Stomach (tissue), 9 donors: ENCODE results near the gene NOXO1. TPM values are rescaled to one million over a fixed set of nuclear protein-coding genes. Genes with fewer than 3 reads are reported as not detected.
"Not testable (repeated sequence)": the region's sequence is repeated elsewhere in the genome, so short reads cannot be mapped to it uniquely, and the experiment has no call there.

Source experiments
- DNase-seq, 2 donors: peaks; one replicate each; pipeline versions ENCODE4 v3.0.0 to v3.0.0-alpha.2; 2013 to 2019
- H3K27ac ChIP-seq, 5 donors: fragments of 200-600 bp in 4 of 5; sonication (generic) in 4 of 5; one replicate each; pipeline ENCODE4 v1.5.1; 2013 to 2019; ENCODE audit warnings: mild to moderate bottlenecking in 1 of 5, moderate library complexity in 1 of 5
- H3K27me3 ChIP-seq, 3 donors: fragments of 200-600 bp; sonication (generic); one replicate each; pipeline ENCODE4 v1.5.1; 2017 to 2019; ENCODE audit warnings: mixed run types in 1 of 3
- H3K36me3 ChIP-seq, 4 donors: fragments of 200-600 bp; sonication (generic); 1 replicate in 3 of 4; 2 replicates in 1 of 4; pipeline ENCODE4 v1.5.1; 2016 to 2019
- H3K4me1 ChIP-seq, 4 donors: fragments of 200-600 bp; sonication (generic); one replicate each; pipeline ENCODE4 v1.5.1; 2016 to 2019
- H3K4me3 ChIP-seq, 4 donors: fragments of 200-600 bp; sonication (generic) in 3 of 4; one replicate each; pipeline ENCODE4 v1.5.1; 2016 to 2019; ENCODE audit warnings: mild to moderate bottlenecking in 1 of 4
- H3K9me3 ChIP-seq, 4 donors: fragments of 200-600 bp; sonication (generic); one replicate each; pipeline ENCODE4 v1.5.1; 2016 to 2019
- EP300 ChIP-seq: sonication (generic); formaldehyde crosslinking; IDR thresholded peaks from one replicate; pipeline ENCODE4 v1.6.1; 2017; ENCODE audit warnings: antibody characterized with exemption
- POLR2A ChIP-seq, 4 donors: fragments of 450-650 bp; IDR thresholded peaks; one replicate each; pipeline ENCODE4 v1.6.1; 2016; ENCODE audit warnings: antibody characterized with exemption in 4 of 4, control low read depth in 2 of 4, mild to moderate bottlenecking in 1 of 4, moderate library complexity in 1 of 4
- POLR2AphosphoS5 ChIP-seq, 3 donors: sonication (generic); formaldehyde crosslinking; IDR thresholded peaks; one replicate each; pipeline ENCODE4 v1.6.1; 2016; ENCODE audit warnings: antibody characterized with exemption in 3 of 3
- WGBS, 5 donors: extraction: QIAGEN DNeasy Blood & Tissue Kit in 3 of 5; methylation state at CpG; one replicate each; pipeline versions ENCODE4 v1.1.5 to v1.1.7; 2013 to 2018; 5-methylcytosine and 5-hydroxymethylcytosine counted together
- intact Hi-C: fragments of 100-400 bp; cut with DNase I; formaldehyde crosslinking; loops from one replicate; pipeline ENCODE4 v1.15.1; 2023; ENCODE audit warnings: low total_unique reads
- polyA plus RNA-seq, 3 donors: library from polyadenylated mRNA; stranded (reverse); fragments of 200-250 nt; gene quantifications; one replicate each; pipeline ENCODE4 v1.2.3, GENCODE V29; 2013
- total RNA-seq, 5 donors: library from RNA; depleted of rRNA; stranded (reverse); fragments of >200 nt; gene quantifications; one replicate each; pipeline versions ENCODE4 v1.1.0 to v1.2.3, GENCODE V29; 2014 to 2016
- TF ChIP-seq, protein P1 (sequence below), 7 experiments: fragments of 450-650 bp in 4 of 7; fragments of 200-600 bp in 3 of 7; sonication (generic) in 3 of 7; IDR thresholded peaks; one replicate each; pipeline ENCODE4 v1.5.1; 2016 to 2019; ENCODE audit warnings: antibody characterized with exemption in 7 of 7, control low read depth in 2 of 7, mild to moderate bottlenecking in 1 of 7
- donor health status: healthy with polysubstance abuse.
- donor health status: Bipolar disorder and iron deficiency.
- donor health status: healthy.

Gene NOXO1
- total and polyA plus RNA-seq, 8 donors, result 1.2 to 58.2 (median 3.0) TPM; not detected in 4

DNA sequence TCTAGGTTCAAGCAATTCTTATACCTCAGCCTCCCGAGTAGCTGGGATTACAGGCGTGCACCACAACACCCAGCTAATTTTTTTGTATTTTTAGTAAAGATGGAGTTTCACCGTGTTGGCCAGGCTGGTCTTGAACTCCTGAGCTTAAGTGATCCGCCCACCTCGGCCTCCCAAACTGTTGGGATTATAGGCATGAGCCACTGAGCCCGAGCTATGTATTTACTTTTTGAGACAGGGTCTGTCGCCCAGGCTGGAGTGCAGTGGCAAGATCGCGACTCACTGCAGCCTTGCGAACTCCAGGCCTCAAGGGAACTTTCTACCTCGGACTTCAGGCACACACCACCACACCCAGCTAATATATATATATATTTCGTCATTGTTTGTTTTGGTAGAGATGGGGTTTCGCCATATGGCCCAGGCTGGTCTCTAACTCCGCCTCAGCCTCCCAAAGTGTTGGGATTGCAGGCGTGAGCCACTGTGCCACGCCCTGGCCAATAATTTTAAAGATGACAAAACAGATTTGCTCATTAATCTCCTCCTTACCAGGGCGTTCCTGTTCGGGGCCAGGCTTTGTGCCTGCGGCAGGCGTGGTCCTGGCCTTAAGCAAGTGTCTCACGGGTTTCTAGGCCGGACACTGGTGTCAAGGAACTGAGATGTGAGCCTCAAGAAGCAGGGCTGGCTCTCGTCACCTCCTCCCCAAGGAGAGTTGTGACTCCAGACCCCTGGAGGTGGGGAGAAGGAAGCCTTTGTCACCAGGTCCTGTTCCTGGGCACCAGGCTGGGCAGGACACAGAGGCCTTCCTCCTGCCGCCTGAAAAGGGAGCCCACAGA is 34.1 kb upstream of the NOXO1 start:
- Histone ChIP-seq H3K36me3 (no peaks in the 10 kb centered on the region), H3K27me3 (peaks cover 15 to 28% (median 16%) of the 10 kb centered on the region in 3 donors), H3K4me3 (no peak overlapping the region), H3K27ac (peak overlapping the region; percentile 66 to 88 (median 79)), H3K9me3 (no peaks in the 10 kb centered on the region), H3K4me1 (peaks cover 13 to 28% (median 17%) of the 10 kb centered on the region in 4 donors)
- TF ChIP-seq, protein P1, sequence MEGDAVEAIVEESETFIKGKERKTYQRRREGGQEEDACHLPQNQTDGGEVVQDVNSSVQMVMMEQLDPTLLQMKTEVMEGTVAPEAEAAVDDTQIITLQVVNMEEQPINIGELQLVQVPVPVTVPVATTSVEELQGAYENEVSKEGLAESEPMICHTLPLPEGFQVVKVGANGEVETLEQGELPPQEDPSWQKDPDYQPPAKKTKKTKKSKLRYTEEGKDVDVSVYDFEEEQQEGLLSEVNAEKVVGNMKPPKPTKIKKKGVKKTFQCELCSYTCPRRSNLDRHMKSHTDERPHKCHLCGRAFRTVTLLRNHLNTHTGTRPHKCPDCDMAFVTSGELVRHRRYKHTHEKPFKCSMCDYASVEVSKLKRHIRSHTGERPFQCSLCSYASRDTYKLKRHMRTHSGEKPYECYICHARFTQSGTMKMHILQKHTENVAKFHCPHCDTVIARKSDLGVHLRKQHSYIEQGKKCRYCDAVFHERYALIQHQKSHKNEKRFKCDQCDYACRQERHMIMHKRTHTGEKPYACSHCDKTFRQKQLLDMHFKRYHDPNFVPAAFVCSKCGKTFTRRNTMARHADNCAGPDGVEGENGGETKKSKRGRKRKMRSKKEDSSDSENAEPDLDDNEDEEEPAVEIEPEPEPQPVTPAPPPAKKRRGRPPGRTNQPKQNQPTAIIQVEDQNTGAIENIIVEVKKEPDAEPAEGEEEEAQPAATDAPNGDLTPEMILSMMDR (IDR thresholded peaks at IDR 0.05), result no peak
- TF ChIP-seq POLR2AphosphoS5 (IDR thresholded peaks at IDR 0.05) (peak in 2 of 3 donors; percentile 13 to 58), EP300 (no peak), POLR2A (IDR thresholded peaks at IDR 0.05) (no peak)
- WGBS, 5 donors, result 44 to 70% (median 59%) methylated on average over 20 to 24 of the region's 24 CpGs
- intact Hi-C loops, result no loop called here
- DNase-seq, result peak; percentile 61 to 89

DNA sequence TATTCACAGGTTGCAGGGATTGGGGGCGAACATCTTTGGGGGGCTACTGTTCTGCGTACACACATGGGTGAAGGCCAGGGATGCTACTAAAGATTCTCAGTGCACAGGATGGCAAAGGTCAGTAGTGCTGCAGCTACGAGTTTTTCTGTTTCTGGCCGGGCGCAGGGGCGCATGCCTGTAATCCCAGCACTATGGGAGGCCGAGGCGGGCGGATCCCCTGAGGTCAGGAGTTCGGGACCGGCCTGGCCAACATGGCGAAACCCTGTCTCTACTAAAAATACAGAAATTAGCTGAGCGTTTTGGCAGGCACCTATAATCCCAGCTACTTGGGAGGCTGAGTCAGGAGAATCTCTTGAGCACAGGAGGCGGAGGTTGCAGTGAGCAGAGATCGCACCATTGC is 32.3 kb upstream of the NOXO1 start:
- no peak for DNase-seq
- Histone ChIP-seq H3K9me3 (no peaks in the 10 kb centered on the region), H3K27me3 (peaks cover 0 to 10% (median 0%) of the 10 kb centered on the region in 3 donors), H3K27ac (no peak overlapping the region), H3K4me3 (no peak overlapping the region), H3K4me1 (peaks cover 11 to 26% (median 14%) of the 10 kb centered on the region in 4 donors), H3K36me3 (no peaks in the 10 kb centered on the region)
- TF ChIP-seq, protein P1 (IDR thresholded peaks at IDR 0.05), result no peak
- no peak for TF ChIP-seq POLR2A (IDR thresholded peaks at IDR 0.05)
- no peak for TF ChIP-seq POLR2AphosphoS5 (IDR thresholded peaks at IDR 0.05)
- TF ChIP-seq EP300, result no peak
- WGBS, 5 donors, result 86 to 95% (median 93%) methylated on average over 15 of the region's 15 CpGs
- intact Hi-C loops, result no loop called here

DNA sequence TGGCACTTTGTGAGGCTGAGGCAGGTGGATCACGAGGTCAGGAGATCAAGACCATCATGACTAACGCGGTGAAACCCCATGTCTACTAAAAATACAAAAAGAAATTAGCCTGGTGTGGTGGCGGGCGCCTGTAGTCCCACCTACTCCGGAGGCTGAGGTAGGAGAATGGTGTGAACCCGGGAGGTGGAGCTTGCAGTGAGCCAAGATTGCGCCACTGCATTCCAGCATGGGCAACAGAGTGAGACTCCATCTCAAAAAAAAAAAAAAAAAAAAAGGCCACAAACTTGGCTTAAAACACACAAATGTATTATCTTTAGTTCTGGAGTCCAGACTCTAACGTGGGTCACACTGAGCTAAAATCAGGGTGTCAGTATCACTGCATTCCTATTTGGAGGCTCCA is 30.5 kb upstream of the NOXO1 start:
- H3K9me3 ChIP-seq, intact Hi-C loops, H3K27me3 ChIP-seq, H3K27ac ChIP-seq, H3K4me3 ChIP-seq, DNase-seq, H3K36me3 ChIP-seq: not testable (repeated sequence)
- H3K4me1 ChIP-seq, result peaks cover 29 to 44% (median 33%) of the 10 kb centered on the region in 4 donors
- 86 to 92% (median 87%) methylated on average over 9 of the region's 9 CpGs for WGBS, 5 donors

DNA sequence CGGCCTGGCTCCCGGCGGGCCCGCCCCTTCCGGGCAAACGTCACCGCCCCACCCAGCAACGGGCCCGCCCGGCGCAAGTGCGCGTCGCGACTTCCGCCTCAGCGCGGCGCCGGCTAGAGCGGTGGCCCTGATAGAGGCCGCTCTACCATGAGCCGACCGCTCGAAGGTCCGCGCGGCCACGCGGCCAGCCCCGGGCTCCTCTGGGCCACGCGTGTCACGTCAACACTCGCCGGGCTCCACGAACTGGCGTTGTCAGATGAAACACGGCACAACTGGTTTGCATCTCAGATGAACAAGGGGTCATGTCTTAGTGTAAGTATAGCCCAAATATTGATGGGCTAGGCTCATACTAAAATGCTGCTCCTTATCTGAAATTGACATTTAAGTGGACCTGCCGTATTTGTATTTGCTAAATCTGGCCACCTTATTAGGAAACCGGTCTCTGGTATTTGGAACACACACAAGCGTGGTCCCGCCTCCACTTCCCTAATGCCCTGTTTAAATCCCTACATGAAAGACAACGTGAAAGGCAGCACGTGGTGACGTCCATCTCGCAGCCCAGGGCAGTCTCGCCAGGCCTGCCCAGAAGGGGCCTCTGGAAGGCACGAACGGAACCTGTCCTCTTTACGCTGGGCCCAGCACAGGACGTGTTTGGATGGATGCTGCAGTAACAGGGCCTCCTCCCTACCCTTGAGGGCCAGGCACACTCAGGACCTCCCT is 28.7 kb upstream of the NOXO1 start, which contains the start of gene ZNF598:
ZNF598 (minus strand) TSS at position 31 of the 720 bp plus-strand sequence.
- H3K27ac ChIP-seq, result peak within 1 kb of the TSS; percentile 92 to 96 (median 95)
- peak; percentile 86 to 96 for DNase-seq
- H3K4me3 ChIP-seq, result peak within 1 kb of the TSS; percentile 66 to 96 (median 86)
- intact Hi-C loops, result no loop called here
- H3K9me3 ChIP-seq, result no peaks in the 10 kb centered on the region
- no peaks in the 10 kb centered on the region for H3K27me3 ChIP-seq
- 0 to 3% (median 1%) methylated on average over 15 to 52 of the region's 52 CpGs for whole genome bisulfite sequencing, 5 donors
- peak in 2 of 4 donors; percentile 51 to 81 for TF ChIP-seq POLR2A (IDR thresholded peaks at IDR 0.05)
- TF ChIP-seq POLR2AphosphoS5 (IDR thresholded peaks at IDR 0.05), result peak; percentile 77 to 94 (median 94)
- TF ChIP-seq, protein P1 (IDR thresholded peaks at IDR 0.05), result no peak
- peak; percentile 30 for TF ChIP-seq EP300
- peaks cover 0 to 14% (median 7%) of the 10 kb centered on the region in 4 donors for H3K36me3 ChIP-seq
- peaks cover 47 to 52% (median 50%) of the 10 kb centered on the region in 4 donors for H3K4me1 ChIP-seq
